GM21515 (cell line): ENCODE results near the gene DNAH14.

ENCODE experiments used
- ATAC-seq: cut with Tn5 transposase; IDR thresholded peaks from one replicate; pipeline ENCODE4 v1.9.1; 2021; ENCODE audit not compliant: unreplicated experiment

DNAH14 gene

GRCh38 chr1:225424562-225425200 is 495.2 kb downstream of the DNAH14 start:
- ATAC-seq: no peak

GRCh38 chr1:225425201-225425786 is 495.8 kb downstream of the DNAH14 start:
- no peak for ATAC-seq

- no peak for ATAC-seq
Observed at GRCh38 chr1:225426395-225427234, 497.1 kb downstream of the DNAH14 start.

GRCh38 chr1:225427235-225428067 is 498.0 kb downstream of the DNAH14 start, which contains the start of gene LBR:
TSS of gene LBR (minus strand) at chr1:225428038. CDS start at chr1:225424075, 3,963 bp downstream.
- peak; percentile 34 for ATAC-seq

DNA sequence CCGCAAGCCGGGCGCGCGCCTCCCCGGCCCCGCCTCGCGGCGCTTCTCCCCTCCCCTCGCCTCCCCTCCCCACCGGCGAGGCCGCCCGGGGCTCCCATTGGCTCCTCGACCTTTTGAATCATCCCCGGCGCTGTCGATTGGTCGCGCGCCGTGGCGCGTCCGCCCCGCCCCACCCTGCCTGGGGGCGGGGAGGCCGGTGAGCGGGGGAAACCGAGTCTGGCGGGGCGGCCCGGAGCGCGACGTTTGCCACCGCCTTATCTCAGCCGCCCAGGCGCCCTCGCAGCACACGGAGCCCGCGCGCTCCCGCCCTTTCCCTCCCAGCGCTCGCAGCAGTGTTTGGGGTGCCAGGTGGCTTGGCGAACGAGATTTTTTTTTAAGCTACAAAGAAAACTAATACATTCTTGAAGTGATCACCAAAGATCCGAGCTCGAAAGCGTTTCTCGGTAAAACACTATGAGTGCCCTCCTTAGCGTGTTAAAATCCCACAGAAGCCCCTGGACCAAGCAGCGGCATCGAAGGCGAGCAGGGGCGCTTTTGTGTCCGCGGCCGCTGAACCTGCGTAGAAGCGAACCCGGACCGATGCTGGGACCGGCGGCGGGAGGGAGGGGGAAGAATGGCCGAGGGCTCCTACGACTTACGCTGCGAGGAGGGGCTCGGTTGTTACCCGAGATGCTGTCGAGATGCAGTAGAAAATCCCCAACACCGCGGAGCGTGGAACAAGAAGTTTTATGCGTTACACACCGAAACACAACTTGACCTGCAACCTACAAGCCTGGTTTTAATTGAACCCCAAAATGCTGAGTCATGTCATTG is 498.8 kb downstream of the DNAH14 start:
- peak; percentile 85 for ATAC-seq

DNA sequence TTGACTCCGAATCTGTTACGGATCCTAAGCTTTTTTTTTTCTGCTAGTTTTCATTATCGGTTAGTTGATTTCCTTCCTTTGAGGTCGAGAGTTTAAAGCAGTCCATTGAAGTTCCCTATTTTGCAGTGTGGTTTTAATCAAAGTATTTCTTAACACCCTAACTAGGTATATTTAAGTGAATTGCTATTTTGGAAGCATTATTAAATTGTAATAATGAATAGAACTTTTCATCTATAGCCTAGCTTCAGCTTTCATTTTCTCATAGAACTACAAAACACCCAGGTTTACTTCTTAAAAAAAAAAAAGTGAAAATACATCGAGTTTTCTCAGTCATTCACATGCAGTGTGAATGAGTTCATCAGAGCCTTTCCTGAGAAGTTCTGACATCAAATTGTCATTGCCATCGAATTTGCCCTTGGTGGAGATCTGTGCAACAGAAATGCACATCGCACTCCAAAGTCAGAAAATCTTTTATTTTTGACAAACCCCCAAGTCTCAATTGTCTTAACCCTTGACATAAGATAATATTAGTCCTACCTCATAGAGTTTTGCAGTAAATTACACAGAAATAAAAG is 499.5 kb downstream of the DNAH14 start:
- no peak for ATAC-seq

- no peak for ATAC-seq
Observed at GRCh38 chr1:225430301-225430700, 500.8 kb downstream of the DNAH14 start.

GRCh38 chr1:225431081-225431863 is 501.8 kb downstream of the DNAH14 start:
- no peak for ATAC-seq

DNA sequence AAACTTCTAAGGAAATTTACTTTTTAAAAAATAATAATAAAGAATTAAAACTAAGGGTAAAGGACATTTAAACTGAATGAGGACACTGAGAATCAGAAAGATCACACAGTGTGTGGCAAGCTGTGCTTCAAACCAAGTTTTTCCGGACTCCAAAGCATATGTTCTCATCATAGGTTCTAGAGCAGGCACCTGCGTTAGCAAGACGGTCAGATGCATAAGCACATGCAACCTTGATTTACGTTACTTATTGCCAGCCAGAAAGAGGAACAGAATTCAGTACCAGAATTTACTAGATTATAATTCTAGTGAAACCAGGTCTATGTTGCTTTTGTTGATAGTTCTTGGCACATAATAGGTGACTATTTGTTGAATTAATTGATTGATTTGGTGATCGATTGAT is 504.6 kb downstream of the DNAH14 start:
- ATAC-seq: no peak

DNA sequence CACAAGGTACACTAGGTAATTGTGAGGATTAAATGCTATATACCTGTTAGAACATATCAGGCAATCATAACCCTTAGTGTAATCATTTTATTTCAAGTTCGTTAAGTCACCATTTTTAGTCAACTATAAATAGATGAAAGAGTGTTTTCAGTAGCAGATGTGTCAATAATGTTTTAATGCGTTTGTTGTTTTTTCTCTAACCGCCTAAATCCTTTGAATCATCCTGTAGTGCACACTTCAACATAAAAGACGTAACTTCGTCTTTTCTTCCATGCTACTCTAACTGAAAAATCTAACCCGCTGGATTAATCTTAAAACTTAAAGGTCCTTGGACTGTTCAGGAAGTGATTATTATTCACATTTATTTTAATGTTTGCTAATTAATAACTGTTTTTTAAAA is 505.6 kb downstream of the DNAH14 start:
- ATAC-seq: no peak

DNA sequence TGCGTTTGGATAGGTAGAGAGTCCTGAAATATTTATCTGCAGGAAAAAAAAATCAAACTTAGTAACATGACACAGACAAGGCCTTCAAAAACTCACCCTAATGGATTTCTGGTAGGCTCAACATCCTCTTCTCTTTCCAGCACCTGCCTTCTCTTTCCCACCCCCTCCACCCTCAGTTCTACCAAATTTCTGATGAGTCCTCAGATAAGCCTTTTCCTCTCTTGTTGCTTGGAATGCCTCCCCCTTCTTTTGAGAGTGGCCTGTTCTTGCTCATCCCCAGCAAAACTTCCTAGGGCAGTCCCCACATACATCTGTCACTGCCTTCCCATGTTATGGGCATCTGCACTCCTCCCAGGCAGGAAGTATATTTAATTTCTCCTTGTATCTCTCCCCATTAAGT is 506.0 kb downstream of the DNAH14 start:
- ATAC-seq: peak; percentile 22

DNA sequence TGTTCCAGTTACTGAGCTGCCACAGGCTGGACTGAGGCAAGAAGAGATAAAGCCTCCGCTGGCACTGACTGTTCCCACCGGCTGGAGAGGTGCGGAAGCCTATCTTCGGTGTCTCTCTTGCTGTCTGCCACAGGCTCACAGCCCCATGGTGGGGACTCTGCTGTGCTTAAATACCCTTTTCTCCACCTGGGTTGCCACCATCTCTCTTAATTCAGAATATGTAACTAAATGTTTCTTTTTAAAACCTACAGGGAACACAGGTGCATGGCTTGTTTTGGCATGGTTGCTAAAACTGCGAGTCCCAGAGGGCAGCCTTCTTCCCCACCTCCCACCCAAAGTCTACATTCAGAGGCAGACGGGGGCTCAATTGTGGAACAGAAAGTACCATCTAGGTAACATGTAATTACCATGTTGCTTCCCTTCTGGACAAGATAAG is 506.5 kb downstream of the DNAH14 start:
- ATAC-seq: peak; percentile 57

- no peak for ATAC-seq
Observed at GRCh38 chr1:225437710-225438437, 508.4 kb downstream of the DNAH14 start.

- ATAC-seq: no peak
Observed at GRCh38 chr1:225440380-225441221, 511.1 kb downstream of the DNAH14 start.

DNA sequence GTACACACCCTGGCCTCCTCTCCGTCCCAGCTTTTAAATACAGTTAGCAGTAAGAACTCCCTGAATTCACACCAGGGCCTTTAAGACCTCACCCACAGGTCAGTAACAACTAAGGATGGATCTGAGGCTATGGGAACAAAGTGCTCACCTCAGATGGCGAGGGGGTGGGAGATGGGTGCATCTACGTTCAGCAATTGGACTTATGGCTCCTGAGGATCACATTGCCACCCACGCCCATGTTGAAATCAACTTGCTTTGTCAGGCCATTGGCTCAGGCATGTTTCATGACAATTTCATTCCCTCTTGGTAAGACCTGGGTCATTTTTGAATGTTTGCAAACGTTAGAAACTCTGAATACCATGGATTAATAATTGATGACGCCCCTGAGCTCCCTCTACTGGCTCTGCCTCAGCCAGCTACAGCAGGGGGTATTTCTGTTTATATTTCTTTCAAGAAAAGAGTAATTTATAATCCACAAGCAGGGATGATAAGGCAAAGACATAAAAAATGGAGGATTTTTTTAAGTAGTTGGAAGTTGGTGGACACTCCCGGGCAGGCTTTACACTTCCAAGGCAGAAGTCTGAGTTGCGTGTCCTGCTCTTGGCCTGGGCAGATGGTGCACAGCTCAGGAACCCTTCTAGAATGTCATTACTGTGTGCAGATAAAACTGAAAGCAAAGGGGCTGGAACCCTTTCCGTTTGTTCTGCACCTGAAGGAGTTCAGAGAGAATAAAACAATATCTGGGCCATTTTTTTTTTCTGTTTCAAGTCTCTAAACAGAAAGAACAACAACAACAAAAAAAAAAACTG is 512.0 kb downstream of the DNAH14 start:
- ATAC-seq: no peak

DNA sequence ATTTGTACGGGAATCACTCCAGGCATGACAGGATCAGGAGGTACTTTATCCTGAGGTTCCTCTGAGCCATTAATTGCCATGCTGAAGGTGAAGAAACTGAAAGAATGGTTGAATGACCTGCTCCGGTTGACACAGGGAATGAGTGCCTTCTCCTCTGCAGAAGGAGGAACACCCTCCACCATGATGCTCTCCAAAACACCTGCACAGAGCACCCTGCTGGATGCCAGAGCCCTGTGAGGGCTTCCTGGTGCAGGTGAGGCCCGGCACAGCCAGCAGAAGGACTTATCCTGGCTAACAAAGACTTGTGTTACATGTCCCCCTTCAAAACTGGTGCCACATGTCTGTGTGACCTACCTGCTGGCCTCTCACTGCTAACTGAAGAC is 512.6 kb downstream of the DNAH14 start:
- ATAC-seq: no peak
